GM23338 (cell line): ENCODE measurements around the gene EYS. TPM values are rescaled to one million over a fixed set of nuclear protein-coding genes. Genes with fewer than 3 reads are reported as not detected.
A peak's percentile ranks its signal among the peaks of the same experiment; 100 is the strongest.

Experiments
- ATAC-seq: fragments of 200-7000 bp; cut with Tn5 transposase; 3 replicates; pipeline ENCODE4 v1.9.1; 2020
- DNase-seq: peaks from one replicate; pipeline ENCODE4 v3.0.0-alpha.2; 2015; ENCODE audit warnings: low spot score
- H2AFZ ChIP-seq: fragments of 200-600 bp; sonication (generic); 2 replicates; pipeline ENCODE4 v1.8.0; 2016; ENCODE audit warnings: antibody characterized with exemption, mild to moderate bottlenecking, moderate library complexity
- H3F3A ChIP-seq: fragments of 200-600 bp; sonication (generic); replicated peaks from 2 replicates; pipeline ENCODE4 v1.8.0; 2017; ENCODE audit warnings: antibody characterized with exemption, mixed run types, low read depth
- H3K27ac ChIP-seq: fragments of 200-600 bp; sonication (generic); 2 replicates; pipeline ENCODE4 v1.6.1; 2016; ENCODE audit warnings: low read depth
- H3K27me3 ChIP-seq: fragments of 200-600 bp; sonication (generic); 2 replicates; pipeline ENCODE4 v1.8.0; 2016; ENCODE audit warnings: mild to moderate bottlenecking, mixed run types, moderate library complexity; ENCODE audit not compliant: insufficient read depth
- H3K36me3 ChIP-seq: fragments of 200-600 bp; sonication (generic); 2 replicates; pipeline ENCODE4 v1.8.0; 2016; ENCODE audit warnings: mild to moderate bottlenecking; ENCODE audit not compliant: insufficient read depth
- H3K4me1 ChIP-seq: fragments of 200-600 bp; sonication (generic); 2 replicates; pipeline ENCODE4 v1.8.0; 2016; ENCODE audit warnings: mild to moderate bottlenecking, moderate library complexity; ENCODE audit not compliant: insufficient read depth
- H3K4me2 ChIP-seq: fragments of 200-600 bp; sonication (generic); 2 replicates; pipeline ENCODE4 v1.7.1; 2017; ENCODE audit warnings: mixed run types
- H3K4me3 ChIP-seq: fragments of 200-600 bp; sonication (generic); 2 replicates; pipeline ENCODE4 v1.6.1; 2016; ENCODE audit warnings: mixed run types
- H3K79me2 ChIP-seq: fragments of 200-600 bp; sonication (generic); replicated peaks from 2 replicates; pipeline ENCODE4 v1.8.0; 2017; ENCODE audit warnings: mild to moderate bottlenecking; ENCODE audit not compliant: insufficient read depth
- H3K9me2 ChIP-seq: fragments of 200-600 bp; sonication (generic); 2 replicates; pipeline ENCODE4 v1.8.0; 2017; ENCODE audit not compliant: insufficient read depth
- H4K20me1 ChIP-seq: fragments of 200-600 bp; sonication (generic); replicated peaks from 2 replicates; pipeline ENCODE4 v1.8.0; 2017; ENCODE audit warnings: mild to moderate bottlenecking; ENCODE audit not compliant: insufficient read depth
- H3K27ac Mint-ChIP-seq: 2 replicates; pipeline ENCODE4 v1.8.0; 2020; ENCODE audit warnings: inconsistent platforms, mild to moderate bottlenecking, moderate library complexity, mixed read lengths
- H3K27me3 Mint-ChIP-seq: 3 replicates; pipeline ENCODE4 v1.8.0; 2022; ENCODE audit warnings: low read depth, mild to moderate bottlenecking, moderate library complexity, mixed read lengths, inconsistent platforms; ENCODE audit not compliant: insufficient read depth, poor library complexity
- H3K36me3 Mint-ChIP-seq: 3 replicates; pipeline ENCODE4 v1.8.0; 2021; ENCODE audit warnings: low read depth, mild to moderate bottlenecking, inconsistent platforms, moderate library complexity, mixed read lengths
- H3K4me1 Mint-ChIP-seq: 3 replicates; pipeline ENCODE4 v1.8.0; 2020; ENCODE audit warnings: mild to moderate bottlenecking, inconsistent platforms, mixed read lengths
- H3K4me3 Mint-ChIP-seq: 3 replicates; pipeline ENCODE4 v1.8.0; 2021; ENCODE audit warnings: moderate library complexity, mild to moderate bottlenecking, inconsistent platforms, mixed read lengths
- H3K9me3 Mint-ChIP-seq: 3 replicates; pipeline ENCODE4 v1.8.0; 2020; ENCODE audit warnings: moderate library complexity, mild to moderate bottlenecking, inconsistent platforms, mixed read lengths
- CREB1 ChIP-seq: fragments of 250-450 bp; sonication (Bioruptor Pico); IDR thresholded peaks from 2 replicates; pipeline ENCODE4 v1.5.0; 2020; ENCODE audit warnings: low read depth, mild to moderate bottlenecking, moderate library complexity
- CTCF ChIP-seq, 2 experiments: fragments of 200-600 bp in 1 of 2; sonication (generic) in 1 of 2; conservative IDR thresholded peaks; 2 replicates each; pipeline versions ENCODE4 v1.5.1 to v1.6.1; 2016 to 2017; ENCODE audit warnings: antibody characterized with exemption in 2 of 2, low read depth in 2 of 2, mild to moderate bottlenecking in 2 of 2, moderate library complexity in 1 of 2
- ETS1 ChIP-seq: IDR thresholded peaks from 2 replicates; pipeline ENCODE4 v1.6.1; 2016; ENCODE audit warnings: antibody characterized with exemption
- EZH2 ChIP-seq: fragments of 200-600 bp; sonication (generic); IDR thresholded peaks from one replicate; pipeline ENCODE4 v1.8.0; 2017; ENCODE audit warnings: antibody characterized with exemption, mild to moderate bottlenecking, low read depth; ENCODE audit not compliant: unreplicated experiment
- EZH2phosphoT487 ChIP-seq: fragments of 200-600 bp; sonication (generic); IDR thresholded peaks from one replicate; pipeline ENCODE4 v1.8.1; 2018; ENCODE audit warnings: antibody characterized with exemption; ENCODE audit not compliant: unreplicated experiment
- JUNB ChIP-seq: IDR thresholded peaks from one replicate; pipeline ENCODE4 v1.6.1; 2016; ENCODE audit warnings: antibody characterized with exemption; ENCODE audit not compliant: unreplicated experiment
- NANOG ChIP-seq: IDR thresholded peaks from 2 replicates; pipeline ENCODE4 v1.6.1; 2016; ENCODE audit warnings: antibody characterized with exemption, borderline replicate concordance
- POLR2AphosphoS5 ChIP-seq: IDR thresholded peaks from 2 replicates; pipeline ENCODE4 v1.6.1; 2016; ENCODE audit warnings: antibody characterized with exemption, low read depth
- REST ChIP-seq: IDR thresholded peaks from one replicate; pipeline ENCODE4 v1.6.1; 2018; ENCODE audit warnings: antibody characterized with exemption; ENCODE audit not compliant: unreplicated experiment
- STAT1 ChIP-seq: IDR thresholded peaks from one replicate; pipeline ENCODE4 v1.6.1; 2016; ENCODE audit warnings: antibody characterized with exemption; ENCODE audit not compliant: unreplicated experiment
- ZNF114 ChIP-seq: fragments of 250-450 bp; sonication (Bioruptor Pico); IDR thresholded peaks from 2 replicates; pipeline ENCODE4 v1.5.0; 2020; ENCODE audit warnings: mild to moderate bottlenecking, moderate library complexity
- ZNF331 ChIP-seq: fragments of 250-450 bp; sonication (Bioruptor Pico); IDR thresholded peaks from 2 replicates; pipeline ENCODE4 v1.5.0; 2020; ENCODE audit warnings: low read depth, mild to moderate bottlenecking, moderate library complexity
- ZNF462 ChIP-seq: fragments of 250-450 bp; sonication (Bioruptor Pico); IDR thresholded peaks from 2 replicates; pipeline ENCODE4 v1.5.0; 2020; ENCODE audit warnings: mild to moderate bottlenecking, moderate library complexity
- polyA plus RNA-seq: library from polyadenylated mRNA; unstranded; fragments of >200 nt; fragmentation: Nextera tagmentation; extraction: Ambion mirVana; gene quantifications from 2 replicates; pipeline ENCODE4 v1.2.1, GENCODE V29; 2016
- total RNA-seq: library from RNA; depleted of rRNA; stranded (reverse); fragments of >200 nt; shearing (Covaris generic); gene quantifications from 2 replicates; pipeline ENCODE4 v1.2.3, GENCODE V29; 2014

The EYS gene
- total and polyA plus RNA-seq, 2 experiments from 2014 or later: 0.38 to 0.52 TPM

- no peaks in the 10 kb centered on the region for H3K27me3 ChIP-seq
- no peaks in the 10 kb centered on the region for H4K20me1 ChIP-seq
- ATAC-seq (peak; percentile 52; the same call in 2 of the 3 replicates), DNase-seq (peak; percentile 28)
- peak overlapping the region; percentile 52; the same call in 1 of the 2 replicates for H3K27ac ChIP-seq
- no peak overlapping the region for H3K4me3 ChIP-seq
- H2AFZ ChIP-seq: peak overlapping the region; percentile 81; the same call in 1 of the 2 replicates
- no peaks in the 10 kb centered on the region for H3K79me2 ChIP-seq
- H3K4me2 ChIP-seq: no peak overlapping the region
- H3K4me1 ChIP-seq: peaks cover 3% of the 10 kb centered on the region; the same call in 1 of the 2 replicates
- H3K4me1 Mint-ChIP-seq: peaks cover 9% of the 10 kb centered on the region; the same call in 2 of the 3 replicates
- TF ChIP-seq ETS1 (no peak), EZH2phosphoT487 (no peak), ZNF462 (no peak), REST (no peak), JUNB (no peak), CTCF (conservative IDR thresholded peaks at IDR 0.05; ENCODE audit: low read depth in 2 of 2) (no peak), POLR2AphosphoS5 (no peak), NANOG (no peak), EZH2 (no peak), ZNF114 (CRISPR knock-in tag) (no peak), ZNF331 (CRISPR knock-in tag) (no peak), CREB1 (CRISPR knock-in tag) (no peak), STAT1 (no peak)
- H3K27me3 Mint-ChIP-seq: peaks cover 3% of the 10 kb centered on the region
- no peaks in the 10 kb centered on the region for H3F3A ChIP-seq
- H3K9me2 ChIP-seq: no peaks in the 10 kb centered on the region; the same call in 1 of the 2 replicates
- H3K9me3 Mint-ChIP-seq: 0 out of 3 replicates have a peak, but pooled peaks cover 4% of the 10 kb centered on the region
- no peak overlapping the region for H3K4me3 Mint-ChIP-seq
- no peaks in the 10 kb centered on the region for H3K36me3 Mint-ChIP-seq
- H3K36me3 ChIP-seq: no peaks in the 10 kb centered on the region
- H3K27ac Mint-ChIP-seq: peak overlapping the region; percentile 35
Observed at GRCh38 chr6:64988148-64988547, 718.9 kb downstream of the EYS start.
